Keratinocyte (primary cell): Measurements from ENCODE around the gene CAPZB. TPM values are rescaled to one million over a fixed set of nuclear protein-coding genes. Genes with fewer than 3 reads are reported as not detected.

Experiments
- DNase-seq: peaks from one replicate; pipeline ENCODE4 v3.0.0-alpha.2; 2011; ENCODE audit warnings: low read depth, missing footprints, low spot score
- FAIRE-seq: peaks from 2 replicates; lab custom pipeline; 2011; peaks lifted over from hg19 to GRCh38; lab: Jason Lieb, UNC
- H2AFZ ChIP-seq: 2 replicates; pipeline ENCODE4 v1.6.0; 2012; ENCODE audit warnings: low read length, control low read depth, inconsistent platforms; ENCODE audit not compliant: control insufficient read depth
- H3K27ac ChIP-seq: 2 replicates; pipeline ENCODE4 v1.5.1; 2011; ENCODE audit warnings: low read length; ENCODE audit not compliant: control insufficient read depth, insufficient read depth
- H3K27me3 ChIP-seq: 3 replicates; pipeline ENCODE4 v1.6.0; 2011; ENCODE audit warnings: low read length; ENCODE audit not compliant: control insufficient read depth, insufficient read depth; ENCODE audit errors: extremely low read depth
- H3K36me3 ChIP-seq, 2 experiments: 2 replicates in 1 of 2; 3 replicates in 1 of 2; pipeline ENCODE4 v1.5.1; 2011; ENCODE audit warnings: low read length in 2 of 2, mild to moderate bottlenecking in 1 of 2; ENCODE audit not compliant: control insufficient read depth in 2 of 2, insufficient read depth in 2 of 2; ENCODE audit errors: extremely low read depth in 1 of 2
- H3K4me1 ChIP-seq: 3 replicates; pipeline ENCODE4 v1.5.1; 2011; ENCODE audit warnings: low read length; ENCODE audit not compliant: control insufficient read depth, insufficient read depth; ENCODE audit errors: extremely low read depth
- H3K4me2 ChIP-seq: 3 replicates; pipeline ENCODE4 v1.6.0; 2011; ENCODE audit warnings: low read depth, low read length; ENCODE audit not compliant: control insufficient read depth, insufficient read depth; ENCODE audit errors: extremely low read depth
- H3K4me3 ChIP-seq, 3 experiments: fragments of 200-600 bp in 1 of 3; sonication (generic) in 1 of 3; 2 replicates in 2 of 3; 3 replicates in 1 of 3; pipeline ENCODE4 v1.5.1; 2011 to 2016; ENCODE audit warnings: low read length in 3 of 3, mild to moderate bottlenecking in 3 of 3, control low read depth in 2 of 3, inconsistent platforms in 1 of 3, low read depth in 1 of 3, mixed read lengths in 1 of 3, mixed run types in 1 of 3, moderate library complexity in 1 of 3; ENCODE audit not compliant: control insufficient read depth in 2 of 3, insufficient read depth in 2 of 3; ENCODE audit errors: extremely low read depth in 1 of 3
- H3K79me2 ChIP-seq: 2 replicates; pipeline ENCODE4 v1.6.0; 2012; ENCODE audit warnings: low read length; ENCODE audit not compliant: control insufficient read depth, insufficient read depth
- H3K9ac ChIP-seq: 3 replicates; pipeline ENCODE4 v1.6.0; 2011; ENCODE audit warnings: low read length; ENCODE audit not compliant: control insufficient read depth, insufficient read depth; ENCODE audit errors: extremely low read depth
- H3K9me1 ChIP-seq: 3 replicates; pipeline ENCODE4 v1.6.0; 2011; ENCODE audit warnings: low read length; ENCODE audit not compliant: control insufficient read depth, insufficient read depth; ENCODE audit errors: extremely low read depth
- H3K9me3 ChIP-seq: 2 replicates; pipeline ENCODE4 v1.5.1; 2012; ENCODE audit warnings: low read depth, low read length; ENCODE audit not compliant: control insufficient read depth
- H4K20me1 ChIP-seq: 3 replicates; pipeline ENCODE4 v1.6.0; 2011; ENCODE audit warnings: low read length; ENCODE audit not compliant: control insufficient read depth, insufficient read depth; ENCODE audit errors: extremely low read depth
- EZH2 ChIP-seq: IDR thresholded peaks from one replicate; pipeline ENCODE4 v1.6.1; 2012; ENCODE audit warnings: inconsistent platforms, mild to moderate bottlenecking, low read length, moderate library complexity
- dilution Hi-C: fragments of 300-500 bp; cut with MboI; formaldehyde crosslinking; loops from one replicate; pipeline ENCODE4 v1.7.0; 2020; ENCODE audit warnings: low sequenced_read_pairs; ENCODE audit not compliant: extremely low pct_ligation_motif_present
- polyA plus RNA-seq, 5 experiments: library from polyadenylated mRNA; depleted of rRNA in 3 of 5; stranded (reverse) in 3 of 5; stranded (forward) in 1 of 5; unstranded in 1 of 5; fragments of >200 nt; gene quantifications; 1 replicate in 1 of 5; 2 replicates in 3 of 5; 3 replicates in 1 of 5; pipeline versions ENCODE4 v1.2.1 to v1.2.3, GENCODE V29; 2011 to 2012; ENCODE audit warnings: missing spikeins in 2 of 5, low read depth in 1 of 5, low replicate concordance in 1 of 5
- TF ChIP-seq, protein P1 (sequence below), 3 experiments: IDR thresholded peaks in 1 of 3; conservative IDR thresholded peaks in 1 of 3; optimal IDR thresholded peaks in 1 of 3; 2 replicates in 2 of 3; 3 replicates in 1 of 3; pipeline versions ENCODE3 to v1.5.1; 2011; ENCODE audit warnings: low read length in 3 of 3, mild to moderate bottlenecking in 3 of 3, moderate library complexity in 2 of 3, control low read depth in 1 of 3, inconsistent platforms in 1 of 3; ENCODE audit not compliant: insufficient read depth in 2 of 3; ENCODE audit errors: extremely low read depth in 1 of 3

CAPZB gene
- polyA plus RNA-seq, 1 donor (not counting 4 experiments of a cell fraction or from before 2014, with no cell fraction given), result 193 TPM

- no peak for TF ChIP-seq EZH2
- TF ChIP-seq, protein P1, sequence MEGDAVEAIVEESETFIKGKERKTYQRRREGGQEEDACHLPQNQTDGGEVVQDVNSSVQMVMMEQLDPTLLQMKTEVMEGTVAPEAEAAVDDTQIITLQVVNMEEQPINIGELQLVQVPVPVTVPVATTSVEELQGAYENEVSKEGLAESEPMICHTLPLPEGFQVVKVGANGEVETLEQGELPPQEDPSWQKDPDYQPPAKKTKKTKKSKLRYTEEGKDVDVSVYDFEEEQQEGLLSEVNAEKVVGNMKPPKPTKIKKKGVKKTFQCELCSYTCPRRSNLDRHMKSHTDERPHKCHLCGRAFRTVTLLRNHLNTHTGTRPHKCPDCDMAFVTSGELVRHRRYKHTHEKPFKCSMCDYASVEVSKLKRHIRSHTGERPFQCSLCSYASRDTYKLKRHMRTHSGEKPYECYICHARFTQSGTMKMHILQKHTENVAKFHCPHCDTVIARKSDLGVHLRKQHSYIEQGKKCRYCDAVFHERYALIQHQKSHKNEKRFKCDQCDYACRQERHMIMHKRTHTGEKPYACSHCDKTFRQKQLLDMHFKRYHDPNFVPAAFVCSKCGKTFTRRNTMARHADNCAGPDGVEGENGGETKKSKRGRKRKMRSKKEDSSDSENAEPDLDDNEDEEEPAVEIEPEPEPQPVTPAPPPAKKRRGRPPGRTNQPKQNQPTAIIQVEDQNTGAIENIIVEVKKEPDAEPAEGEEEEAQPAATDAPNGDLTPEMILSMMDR (optimal IDR thresholded peaks at IDR 0.05 in 1 of 3, IDR thresholded peaks at IDR 0.05 in 1 of 3, conservative IDR thresholded peaks at IDR 0.05 in 1 of 3; ENCODE audit: extremely low read depth in 1 of 3, insufficient read depth in 2 of 3, low read length in 3 of 3), result no peak
Measured at GRCh38 chr1:19489996-19490395, 4.7 kb upstream of the CAPZB start.

DNA sequence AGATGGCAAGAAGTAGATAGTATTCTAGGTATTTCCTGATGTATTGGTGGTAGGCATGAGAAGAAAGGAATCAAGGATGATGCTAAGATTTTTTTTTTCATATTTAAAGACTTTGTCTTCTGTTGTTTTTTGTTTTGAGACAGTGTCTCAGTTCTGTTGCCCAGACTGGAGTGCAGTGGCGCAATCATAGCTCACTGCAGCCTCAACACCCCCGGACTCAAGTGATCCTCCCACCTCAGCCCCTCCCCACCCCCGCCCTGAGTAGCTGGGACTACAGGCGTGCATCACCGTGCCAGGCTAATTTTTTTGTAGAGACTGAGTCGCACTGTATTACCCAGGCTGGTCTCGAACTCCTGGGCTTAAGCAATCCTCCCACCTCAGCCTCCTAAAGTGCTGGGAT lies 2.8 kb upstream of the CAPZB start:
- Histone ChIP-seq H3K4me2 (no peak overlapping the region), H3K9me1 (no peaks in the 10 kb centered on the region), H3K4me3 (no peak overlapping the region), H3K9ac (no peak overlapping the region), H3K27me3 (no peaks in the 10 kb centered on the region), H3K79me2 (peaks cover 23% of the 10 kb centered on the region), H3K4me1 (peaks cover 20% of the 10 kb centered on the region), H3K36me3 (peaks cover 2 to 5% of the 10 kb centered on the region in 2 experiments), H3K27ac (no peak overlapping the region), H2AFZ (no peak overlapping the region), H3K9me3 (no peaks in the 10 kb centered on the region), H4K20me1 (peaks cover 7% of the 10 kb centered on the region)
- dilution Hi-C loops, result no loop called here
- FAIRE-seq, result no peak
- no peak for DNase-seq
- TF ChIP-seq, protein P1 (optimal IDR thresholded peaks at IDR 0.05 in 1 of 3, IDR thresholded peaks at IDR 0.05 in 1 of 3, conservative IDR thresholded peaks at IDR 0.05 in 1 of 3; ENCODE audit: extremely low read depth in 1 of 3, insufficient read depth in 2 of 3, low read length in 3 of 3), result no peak
- no peak for TF ChIP-seq EZH2

More at GRCh38 chr1:19489996-19490395, 4.7 kb upstream of the CAPZB start:
- H3K4me2 ChIP-seq, result no peak overlapping the region
- dilution Hi-C loops, result no loop called here
- FAIRE-seq (no peak), DNase-seq (no peak)
- H3K9me1 ChIP-seq, result no peaks in the 10 kb centered on the region
- H3K79me2 ChIP-seq, result peaks cover 5% of the 10 kb centered on the region
- H3K9ac ChIP-seq, result no peak overlapping the region
- no peaks in the 10 kb centered on the region for H4K20me1 ChIP-seq
- no peaks in the 10 kb centered on the region for H3K36me3 ChIP-seq
- no peak overlapping the region for H3K27ac ChIP-seq
- no peaks in the 10 kb centered on the region for H3K27me3 ChIP-seq
- no peak overlapping the region for H3K4me3 ChIP-seq
- no peaks in the 10 kb centered on the region for H3K9me3 ChIP-seq
- no peak overlapping the region for H2AFZ ChIP-seq
- H3K4me1 ChIP-seq, result peaks cover 13% of the 10 kb centered on the region
